HepG2 (cell line): Measurements from ENCODE around the gene GGT7. TPM values are rescaled to one million over a fixed set of nuclear protein-coding genes. Genes with fewer than 3 reads are reported as not detected.
A peak's percentile ranks its signal among the peaks of the same experiment; 100 is the strongest.

Experiments
- AGO2 ChIP-seq: fragments of 200-400 bp; formaldehyde crosslinking; optimal IDR thresholded peaks from 2 replicates; pipeline ENCODE3; 2017; ENCODE audit warnings: mild to moderate bottlenecking, low read depth, low read length, moderate library complexity
- CSRNP1 ChIP-seq: sonication (generic); formaldehyde crosslinking; IDR thresholded peaks from 2 replicates; pipeline ENCODE4 v1.8.1; 2023; ENCODE audit warnings: mild to moderate bottlenecking, missing genetic modification reagents
- E2F2 ChIP-seq: sonication (generic); formaldehyde crosslinking; IDR thresholded peaks from 2 replicates; pipeline ENCODE4 v1.4.0; 2020; ENCODE audit warnings: missing genetic modification reagents, borderline replicate concordance
- HNRNPLL ChIP-seq: fragments of 200-400 bp; formaldehyde crosslinking; IDR thresholded peaks from 2 replicates; pipeline ENCODE4 v1.6.1; 2017; ENCODE audit warnings: mild to moderate bottlenecking, low read depth, low read length; ENCODE audit not compliant: poor library complexity, severe bottlenecking
- JUNB ChIP-seq: sonication (generic); formaldehyde crosslinking; IDR thresholded peaks from 2 replicates; pipeline ENCODE4 v1.8.0; 2022; ENCODE audit warnings: missing genetic modification reagents, mild to moderate bottlenecking, borderline replicate concordance
- KDM5A ChIP-seq: fragments of 200-600 bp; sonication (generic); IDR thresholded peaks from 2 replicates; pipeline ENCODE4 v1.7.0; 2018; ENCODE audit warnings: antibody characterized with exemption, mild to moderate bottlenecking, low read length, borderline replicate concordance
- TCF12 ChIP-seq, 2 experiments: fragments of 450-650 bp in 1 of 2; sonication (generic) in 1 of 2; formaldehyde crosslinking in 1 of 2; IDR thresholded peaks; 2 replicates each; pipeline versions ENCODE4 v1.6.1 to v1.8.0; 2017 to 2022; ENCODE audit warnings: antibody characterized with exemption in 1 of 2, mild to moderate bottlenecking in 1 of 2, missing genetic modification reagents in 1 of 2, moderate library complexity in 1 of 2
- TOPORS ChIP-seq: sonication (generic); formaldehyde crosslinking; IDR thresholded peaks from 2 replicates; pipeline ENCODE4 v1.8.0; 2023; ENCODE audit warnings: mild to moderate bottlenecking, missing genetic modification reagents
- UBTF ChIP-seq: sonication (generic); formaldehyde crosslinking; IDR thresholded peaks from 2 replicates; pipeline ENCODE4 v1.4.0; 2020; ENCODE audit warnings: mild to moderate bottlenecking, missing genetic modification reagents
- YY1 ChIP-seq: IDR thresholded peaks from 2 replicates; pipeline ENCODE4 v1.6.1; 2011; ENCODE audit warnings: low read length, low read depth, moderate library complexity, mild to moderate bottlenecking; ENCODE audit not compliant: insufficient read depth, insufficient replicate concordance
- ZFP62 ChIP-seq: sonication (generic); formaldehyde crosslinking; IDR thresholded peaks from 2 replicates; pipeline ENCODE4 v1.4.0; 2020; ENCODE audit warnings: missing genetic modification reagents
- ZIK1 ChIP-seq: sonication (generic); formaldehyde crosslinking; IDR thresholded peaks from 2 replicates; pipeline ENCODE4 v1.5.0; 2020; ENCODE audit warnings: mild to moderate bottlenecking, low read depth, missing genetic modification reagents, borderline replicate concordance
- ZNF414 ChIP-seq: sonication (generic); formaldehyde crosslinking; IDR thresholded peaks from 2 replicates; pipeline ENCODE4 v1.5.0; 2020; ENCODE audit warnings: missing genetic modification reagents
- ZNF512 ChIP-seq: sonication (generic); formaldehyde crosslinking; IDR thresholded peaks from 2 replicates; pipeline ENCODE4 v1.4.0; 2020; ENCODE audit warnings: mild to moderate bottlenecking, missing genetic modification reagents
- ZNF550 ChIP-seq: sonication (generic); formaldehyde crosslinking; IDR thresholded peaks from 2 replicates; pipeline ENCODE4 v1.4.0; 2020; ENCODE audit warnings: mild to moderate bottlenecking, missing genetic modification reagents, borderline replicate concordance
- ZNF660 ChIP-seq: sonication (generic); formaldehyde crosslinking; IDR thresholded peaks from 2 replicates; pipeline ENCODE4 v1.5.1; 2020; ENCODE audit warnings: mild to moderate bottlenecking, low read depth, missing genetic modification reagents, borderline replicate concordance
- ZNF704 ChIP-seq: sonication (generic); formaldehyde crosslinking; IDR thresholded peaks from 2 replicates; pipeline ENCODE4 v1.8.1; 2023; ENCODE audit warnings: mild to moderate bottlenecking, inconsistent platforms, moderate library complexity, missing genetic modification reagents, borderline replicate concordance
- polyA plus RNA-seq, 8 experiments: library from polyadenylated mRNA; depleted of rRNA in 3 of 8; stranded (reverse) in 7 of 8; unstranded in 1 of 8; fragments of >200 nt; fragmentation: Illumina TruSeq in 4 of 8; extraction: Trizol in 4 of 8; gene quantifications; 2 replicates each; pipeline versions ENCODE4 v1.2.1 to v1.2.3, GENCODE V29; 2011 to 2016; ENCODE audit warnings: low read depth in 4 of 8, missing spikeins in 1 of 8, mixed read lengths in 1 of 8; ENCODE audit not compliant: insufficient read depth in 1 of 8
- total RNA-seq, 5 experiments: library from RNA; depleted of rRNA; stranded (reverse); fragments of >200 nt; fragmentation: Illumina TruSeq; extraction: Trizol; gene quantifications; 2 replicates each; pipeline ENCODE4 v1.2.3, GENCODE V29; 2016; ENCODE audit warnings: low read depth in 1 of 5

GGT7 gene
- total and polyA plus RNA-seq, 2 of the 13 experiments (the other 11 are each of a cell fraction or from before 2014, with no cell fraction given) = 6.6 to 23.0 TPM

- TF ChIP-seq ZNF704 = peak; percentile 91
- peak; percentile 89 for TF ChIP-seq TOPORS
- TF ChIP-seq ZNF414 (CRISPR knock-in tag) = 0 out of 2 replicates have a peak, but pooled peaks have one; percentile 27
- TF ChIP-seq UBTF (CRISPR knock-in tag) = peak; percentile 97; the same call in 1 of the 2 replicates
- no peak for TF ChIP-seq TCF12 (IDR thresholded peaks at IDR 0.05)
- TF ChIP-seq TCF12 (CRISPR knock-in tag; IDR thresholded peaks at IDR 0.05) = no peak; the same call in 1 of the 2 replicates
- no peak for TF ChIP-seq JUNB (CRISPR knock-in tag)
- TF ChIP-seq ZNF550 (CRISPR knock-in tag) = no peak
- TF ChIP-seq AGO2 = peak; percentile 73
- no peak for TF ChIP-seq ZNF660 (CRISPR knock-in tag)
- 0 out of 2 replicates have a peak, but pooled peaks have one; percentile 41 for TF ChIP-seq CSRNP1 (CRISPR knock-in tag)
- TF ChIP-seq ZIK1 (CRISPR knock-in tag) = peak; percentile 89
- no peak for TF ChIP-seq ZNF512 (CRISPR knock-in tag)
- TF ChIP-seq ZFP62 = no peak
- TF ChIP-seq HNRNPLL = peak; percentile 94
- 0 out of 2 replicates have a peak, but pooled peaks have one; percentile 29 for TF ChIP-seq E2F2 (CRISPR knock-in tag)
- TF ChIP-seq YY1 = peak; percentile 64
- peak; percentile 85 for TF ChIP-seq KDM5A
These were observed 4.0 kb upstream of the GGT7 start, which contains the start of gene ACSS2 (continued) for GRCh38 chr20:34876406-34877282.
